Activated CD4-positive, alpha-beta T cell treated with anti-CD3 and anti-CD28 coated beads for 48 hours (primary cell): Measurements from ENCODE around the gene CCDC102A.

Experiments used
- DNase-seq: peaks from one replicate; pipeline ENCODE4 v3.0.0-alpha.2; 2020

Gene CCDC102A

GRCh38 chr16:57517397-57518367, 18.7 kb downstream of the CCDC102A start:
- DNase-seq: no peak

- no peak for DNase-seq
Measured at GRCh38 chr16:57516773-57517172, 19.6 kb downstream of the CCDC102A start.

GRCh38 chr16:57516176-57516725, 20.1 kb downstream of the CCDC102A start:
- no peak for DNase-seq

GRCh38 chr16:57514791-57515600, 21.4 kb downstream of the CCDC102A start:
- no peak for DNase-seq

- no peak for DNase-seq
Measured at GRCh38 chr16:57514371-57514770, 22.0 kb downstream of the CCDC102A start.

- DNase-seq: no peak
Measured at GRCh38 chr16:57513371-57514102, 22.8 kb downstream of the CCDC102A start.

GRCh38 chr16:57512296-57513001, 23.9 kb downstream of the CCDC102A start:
- no peak for DNase-seq

- DNase-seq: no peak
Measured at GRCh38 chr16:57510016-57510871, 26.1 kb downstream of the CCDC102A start.

- DNase-seq: no peak
Measured at GRCh38 chr16:57509231-57509923, 27.0 kb downstream of the CCDC102A start.

- DNase-seq: no peak
Measured at GRCh38 chr16:57508035-57508425, 28.3 kb downstream of the CCDC102A start.

GRCh38 chr16:57507136-57508034, 29.0 kb downstream of the CCDC102A start:
- DNase-seq: no peak

- DNase-seq: no peak
Measured at GRCh38 chr16:57505169-57505568, 31.2 kb downstream of the CCDC102A start.

- no peak for DNase-seq
Measured at GRCh38 chr16:57504491-57504890, 31.9 kb downstream of the CCDC102A start.

- no peak for DNase-seq
Measured at GRCh38 chr16:57504001-57504400, 32.4 kb downstream of the CCDC102A start.

GRCh38 chr16:57503366-57503765, 33.0 kb downstream of the CCDC102A start:
- no peak for DNase-seq

GRCh38 chr16:57502048-57502775, 34.2 kb downstream of the CCDC102A start:
- no peak for DNase-seq

- no peak for DNase-seq
Measured at GRCh38 chr16:57501492-57501891, 34.9 kb downstream of the CCDC102A start.

GRCh38 chr16:57500578-57501111, 35.7 kb downstream of the CCDC102A start:
- DNase-seq: peak; percentile 21
